ENCODE measurements around the gene APOC3. TPM values are rescaled to one million over a fixed set of nuclear protein-coding genes. Genes with fewer than 3 reads are reported as not detected.
"Not testable (repeated sequence)": the region's sequence is repeated elsewhere in the genome, so short reads cannot be mapped to it uniquely, and the experiment has no call there.

Gene APOC3
- total RNA-seq: 0.94 TPM

GRCh38 chr11:116829525-116830183, at the start of gene APOC3:
Gene APOC3, plus strand, starts transcription at chr11:116829907. Its CDS starts 676 bp downstream, at chr11:116830583.
- DNase-seq (ENCODE audit: low spot score): no peak

- no peak for DNase-seq (ENCODE audit: low spot score)
These were observed 47.0 kb upstream of the APOC3 start for GRCh38 chr11:116782728-116783127.

DNA sequence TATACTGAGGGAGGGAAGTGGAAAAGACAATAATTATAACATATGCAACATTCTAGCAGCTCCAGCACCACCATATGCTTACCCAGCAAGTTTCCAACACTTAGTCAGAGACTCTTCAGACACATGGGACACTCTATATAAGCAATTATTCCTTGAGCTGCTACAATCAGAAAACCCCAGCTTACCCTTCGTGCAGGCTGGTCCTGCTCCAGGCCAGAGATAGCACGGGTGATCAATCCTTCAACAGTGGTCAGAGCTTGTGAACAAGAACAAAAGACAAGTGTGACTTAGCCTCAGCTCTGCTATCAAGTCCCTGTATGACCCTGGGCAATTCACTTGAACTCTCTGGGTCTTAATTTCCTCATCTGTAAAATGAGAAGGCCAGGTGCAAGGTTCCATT, 43.4 kb upstream of the APOC3 start:
- no peak for DNase-seq (ENCODE audit: low spot score)

- no peak for DNase-seq (ENCODE audit: low spot score)
These were observed 42.7 kb upstream of the APOC3 start for GRCh38 chr11:116786966-116787365.

DNA sequence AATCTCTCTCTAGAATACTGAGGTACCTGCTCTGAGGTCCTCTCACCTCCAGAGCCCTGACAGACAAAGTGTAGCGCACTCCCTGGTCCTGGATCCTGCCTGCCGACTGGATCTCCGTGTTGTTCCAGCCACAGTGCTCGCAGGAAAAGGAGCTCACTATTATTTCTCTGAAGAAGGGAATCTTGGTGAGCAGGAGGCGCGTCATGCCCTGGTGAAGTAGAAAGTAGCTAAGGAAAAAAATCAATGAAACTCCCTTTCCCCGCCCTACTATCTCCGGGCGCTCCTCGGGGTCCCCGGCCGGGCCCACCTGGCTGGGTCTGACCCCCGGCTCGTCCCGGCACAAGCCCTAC, 42.3 kb upstream of the APOC3 start:
- DNase-seq (ENCODE audit: low spot score): no peak

DNA sequence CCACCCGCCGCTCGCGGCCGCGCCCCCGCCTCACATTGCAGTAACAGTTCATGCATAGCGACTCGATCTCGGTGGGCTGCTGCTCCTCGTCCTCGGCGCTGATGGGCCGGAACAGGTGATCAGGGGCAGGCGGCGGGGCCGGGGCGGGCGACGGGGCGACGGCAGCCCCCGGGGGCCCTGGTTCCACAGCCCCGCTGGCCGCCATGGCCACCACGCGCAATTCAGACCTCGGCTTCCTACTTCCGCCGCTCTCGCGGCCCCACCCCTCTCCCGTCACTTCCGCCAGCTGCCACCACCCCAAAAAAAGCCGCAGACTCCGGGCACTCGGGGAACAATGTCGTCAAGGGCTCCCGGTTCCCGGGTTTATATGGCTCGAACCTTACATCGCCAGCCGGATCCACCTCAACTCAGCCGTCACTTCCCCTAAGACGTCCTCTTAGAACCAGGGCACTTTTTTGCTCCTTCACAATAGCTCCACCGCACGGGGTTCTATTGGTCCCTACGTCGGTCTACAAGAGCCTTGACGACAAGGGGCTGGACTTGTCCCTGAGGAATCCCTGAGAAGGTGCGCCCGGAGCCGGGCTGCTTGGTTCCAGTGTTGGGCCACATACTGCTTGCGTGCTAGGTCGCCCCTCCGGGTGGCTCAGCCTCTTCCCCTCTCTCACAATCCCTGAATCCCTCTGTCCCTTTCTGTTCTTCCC, 41.8 kb upstream of the APOC3 start, which contains the start of gene ZPR1:
ZPR1 (minus strand) TSS at position 238 of the 701 bp plus-strand sequence; CDS start at position 205, 33 bp downstream.
- DNase-seq (ENCODE audit: low spot score): peak; percentile 89

- DNase-seq (ENCODE audit: low spot score): no peak
These were observed 41.2 kb upstream of the APOC3 start for GRCh38 chr11:116788534-116788933.

DNA sequence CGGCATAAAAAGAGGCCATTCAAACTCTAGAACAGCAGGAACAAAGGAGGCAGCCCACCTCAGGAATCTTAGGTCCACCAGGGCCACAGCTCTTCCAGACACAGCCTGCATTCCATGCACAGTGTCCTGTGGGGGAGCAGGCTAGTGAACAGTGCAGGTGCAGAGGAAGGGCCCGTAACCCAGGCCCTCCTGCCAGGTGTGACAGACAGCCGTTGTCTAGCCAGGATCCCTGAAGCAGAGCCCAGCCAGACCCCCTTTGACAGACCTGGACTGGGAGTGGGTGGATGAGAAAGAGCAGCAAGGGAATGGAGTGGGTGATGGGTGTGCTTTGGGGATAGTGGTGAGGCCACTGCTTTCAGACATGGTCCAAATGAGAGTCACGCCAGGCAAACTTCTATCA, 40.7 kb upstream of the APOC3 start:
- no peak for DNase-seq (ENCODE audit: low spot score)

- DNase-seq (ENCODE audit: low spot score): no peak
These were observed 39.3 kb upstream of the APOC3 start for GRCh38 chr11:116790167-116791001.

GRCh38 chr11:116791002-116791812, 38.5 kb upstream of the APOC3 start:
- peak; percentile 77 for DNase-seq (ENCODE audit: low spot score)

DNA sequence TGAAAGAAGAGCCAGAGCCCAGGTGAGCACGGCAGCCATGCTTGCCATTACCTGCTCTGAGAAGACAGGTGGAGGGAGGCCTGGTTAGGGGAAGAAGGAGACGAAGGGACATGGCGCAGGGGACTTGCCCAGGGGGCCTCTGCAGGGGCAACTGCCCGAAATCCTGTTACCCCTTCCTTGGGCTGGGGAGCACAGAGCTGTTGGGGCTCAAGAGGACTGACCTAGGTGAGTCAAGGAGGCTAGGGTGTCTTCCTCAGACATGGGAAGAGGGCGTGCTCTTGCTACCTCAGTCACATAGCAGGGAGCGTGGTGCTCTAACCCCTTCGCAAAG, 37.9 kb upstream of the APOC3 start, which contains the start of gene APOA5:
APOA5 (minus strand) TSS at position 67 of the 331 bp plus-strand sequence; CDS start at position 48, 19 bp downstream.
- no peak for DNase-seq (ENCODE audit: low spot score)

GRCh38 chr11:116792144-116792868, 37.4 kb upstream of the APOC3 start:
- DNase-seq (ENCODE audit: low spot score): no peak

- no peak for DNase-seq (ENCODE audit: low spot score)
These were observed 36.6 kb upstream of the APOC3 start for GRCh38 chr11:116792869-116793771.

- no peak for DNase-seq (ENCODE audit: low spot score)
These were observed 36.0 kb upstream of the APOC3 start for GRCh38 chr11:116793772-116794097.

- DNase-seq (ENCODE audit: low spot score): no peak
These were observed 34.9 kb upstream of the APOC3 start for GRCh38 chr11:116794851-116795250.

DNA sequence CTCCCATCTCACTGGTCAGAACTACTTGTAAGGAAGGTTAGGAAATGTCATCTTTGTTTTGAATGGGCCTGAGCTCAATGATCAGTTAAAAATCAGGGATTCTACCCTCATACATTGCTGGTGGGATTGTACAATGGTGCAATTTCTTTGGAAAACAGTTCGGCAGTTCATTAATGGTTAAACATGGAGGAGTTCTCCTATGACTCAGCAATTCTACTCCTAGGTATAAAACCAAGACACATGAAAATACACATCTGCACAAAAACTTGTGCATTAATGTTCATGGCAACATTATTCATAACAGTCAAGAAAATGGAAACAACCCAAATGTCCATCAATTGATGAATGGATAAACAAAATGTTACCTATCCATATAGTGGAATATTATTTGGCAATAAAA, 33.2 kb upstream of the APOC3 start:
- no peak for DNase-seq (ENCODE audit: low spot score)

- DNase-seq (ENCODE audit: low spot score): no peak
These were observed 31.9 kb upstream of the APOC3 start for GRCh38 chr11:116797816-116798215.

DNA sequence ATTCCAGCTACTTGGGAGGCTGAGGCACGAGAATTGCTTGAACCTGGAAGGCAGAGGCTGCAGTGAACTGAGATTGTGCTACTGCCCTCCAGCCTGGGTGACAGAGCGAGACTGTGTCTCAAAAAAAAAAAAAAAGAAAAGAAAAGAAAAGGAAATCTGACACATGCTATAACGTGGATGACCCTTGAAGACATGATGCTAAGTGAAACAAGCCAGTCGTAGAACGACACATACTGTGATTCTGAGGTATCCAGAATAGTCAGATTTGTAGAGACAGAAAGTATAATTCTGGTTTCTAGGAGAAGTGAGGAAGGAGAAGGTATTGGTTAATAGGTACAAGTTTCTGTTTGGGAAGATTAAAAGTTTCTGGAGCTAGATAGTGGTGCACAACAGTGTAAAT, 31.3 kb upstream of the APOC3 start:
- no peak for DNase-seq (ENCODE audit: low spot score)

DNA sequence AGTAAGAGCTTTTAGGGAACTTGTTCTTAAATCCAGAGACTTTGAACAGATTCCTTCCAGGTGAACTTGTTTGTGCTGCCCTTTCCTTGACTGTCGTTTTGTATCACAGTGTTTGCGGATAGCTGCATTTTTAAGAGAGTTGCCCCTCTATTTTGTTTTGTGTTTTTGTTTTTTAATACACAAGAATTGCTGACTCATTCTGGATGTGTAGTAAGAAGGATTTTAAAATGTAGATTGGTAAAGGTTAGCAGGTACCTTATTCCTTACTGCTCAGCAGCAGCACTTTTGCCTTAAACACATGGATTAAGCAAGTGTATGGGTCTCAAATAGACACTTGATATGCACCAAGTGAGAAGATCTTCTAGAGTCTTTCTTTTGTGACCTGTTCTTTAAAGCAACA, 29.1 kb upstream of the APOC3 start:
- no peak for DNase-seq (ENCODE audit: low spot score)

- DNase-seq (ENCODE audit: low spot score): not testable (repeated sequence)
These were observed 28.0 kb upstream of the APOC3 start for GRCh38 chr11:116801662-116802061.
